ENCODE measurements around the gene ZCCHC14. TPM values are rescaled to one million over a fixed set of nuclear protein-coding genes. Genes with fewer than 3 reads are reported as not detected.
A peak's percentile ranks its signal among the peaks of the same experiment; 100 is the strongest.

Gene ZCCHC14
- total RNA-seq, 2 donors from 2014 or later = 16.5 to 17.7 TPM

DNA sequence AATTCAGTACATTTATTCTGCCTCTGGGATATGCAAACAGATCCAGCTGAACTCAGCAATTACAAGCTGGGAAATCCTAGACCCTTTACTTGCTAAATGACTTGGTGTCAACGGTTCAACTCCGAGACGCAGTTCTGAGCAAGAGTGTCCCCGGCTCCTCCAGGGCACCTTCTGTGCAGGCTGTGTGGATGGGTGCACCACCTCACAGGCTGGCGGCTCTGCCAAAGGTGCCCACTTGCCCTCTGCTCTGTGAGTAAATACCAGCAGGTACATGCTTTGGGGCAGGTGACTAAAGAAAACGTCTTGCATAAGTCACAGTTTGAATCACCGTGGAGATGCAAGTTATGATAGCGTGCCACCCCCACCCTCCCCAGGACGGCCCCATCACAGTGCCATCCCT is 77.4 kb downstream of the ZCCHC14 start:
- peaks cover 3% of the 10 kb centered on the region for H3K36me3 Mint-ChIP-seq (ENCODE audit: low read depth)

GRCh38 chr16:87414251-87414680 is 78.6 kb downstream of the ZCCHC14 start:
- no peaks in the 10 kb centered on the region for H3K4me1 Mint-ChIP-seq
- H3K27me3 Mint-ChIP-seq = no peaks in the 10 kb centered on the region
- H3K36me3 Mint-ChIP-seq (ENCODE audit: low read depth) = peaks cover 3% of the 10 kb centered on the region
- DNase-seq = no peak
- H3K4me3 Mint-ChIP-seq = no peak overlapping the region
- H3K9me3 ChIP-seq (ENCODE audit: control insufficient read depth, low read length, poor library complexity, severe bottlenecking) = no peaks in the 10 kb centered on the region
- no peak for ATAC-seq
- no peak overlapping the region for H3K27ac Mint-ChIP-seq

More for the DNA sequence above, 77.4 kb downstream of the ZCCHC14 start:
- Mint-ChIP-seq H3K27ac (no peak overlapping the region), H3K4me1 (no peaks in the 10 kb centered on the region), H3K4me3 (no peak overlapping the region), H3K27me3 (no peaks in the 10 kb centered on the region)
- DNase-seq (no peak), ATAC-seq (no peak)
- no peaks in the 10 kb centered on the region for H3K9me3 ChIP-seq (ENCODE audit: control insufficient read depth, low read length, poor library complexity, severe bottlenecking)

DNA sequence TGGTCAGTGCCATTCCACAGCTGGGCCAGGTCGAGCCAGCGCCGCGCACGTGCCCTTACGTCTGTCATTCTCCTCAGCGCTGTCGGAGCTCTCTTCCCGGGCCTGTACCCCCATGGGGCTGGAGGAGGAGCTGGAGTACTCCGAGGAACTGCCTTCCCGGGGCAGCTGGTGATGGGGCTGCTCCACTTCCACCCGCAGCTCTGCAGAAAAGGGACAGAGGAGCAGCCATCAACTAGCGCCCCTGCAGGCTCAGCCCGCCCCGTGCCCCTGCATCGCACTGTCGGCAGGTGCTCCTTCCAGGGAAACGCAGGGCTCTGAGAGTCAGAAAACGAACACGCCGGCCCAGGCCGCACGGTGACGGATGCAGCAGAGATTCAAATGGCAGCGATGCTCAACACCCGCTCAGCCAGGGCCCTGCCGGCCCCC is 79.8 kb downstream of the ZCCHC14 start:
- Mint-ChIP-seq H3K36me3 (ENCODE audit: low read depth) (peaks cover 3% of the 10 kb centered on the region), H3K27me3 (no peaks in the 10 kb centered on the region), H3K4me3 (no peak overlapping the region), H3K4me1 (peaks cover 2% of the 10 kb centered on the region), H3K27ac (no peak overlapping the region)
- no peak for ATAC-seq
- DNase-seq = no peak
- H3K9me3 ChIP-seq (ENCODE audit: control insufficient read depth, low read length, poor library complexity, severe bottlenecking) = no peaks in the 10 kb centered on the region

- peaks cover 3% of the 10 kb centered on the region for H3K36me3 Mint-ChIP-seq (ENCODE audit: low read depth)
- H3K4me1 Mint-ChIP-seq = peaks cover 2% of the 10 kb centered on the region
- H3K27me3 Mint-ChIP-seq = no peaks in the 10 kb centered on the region
- no peak overlapping the region for H3K27ac Mint-ChIP-seq
- DNase-seq = no peak
- no peak for ATAC-seq
- H3K4me3 Mint-ChIP-seq = no peak overlapping the region
- no peaks in the 10 kb centered on the region for H3K9me3 ChIP-seq (ENCODE audit: control insufficient read depth, low read length, poor library complexity, severe bottlenecking)
Measured at GRCh38 chr16:87412371-87412995, 80.3 kb downstream of the ZCCHC14 start.

DNA sequence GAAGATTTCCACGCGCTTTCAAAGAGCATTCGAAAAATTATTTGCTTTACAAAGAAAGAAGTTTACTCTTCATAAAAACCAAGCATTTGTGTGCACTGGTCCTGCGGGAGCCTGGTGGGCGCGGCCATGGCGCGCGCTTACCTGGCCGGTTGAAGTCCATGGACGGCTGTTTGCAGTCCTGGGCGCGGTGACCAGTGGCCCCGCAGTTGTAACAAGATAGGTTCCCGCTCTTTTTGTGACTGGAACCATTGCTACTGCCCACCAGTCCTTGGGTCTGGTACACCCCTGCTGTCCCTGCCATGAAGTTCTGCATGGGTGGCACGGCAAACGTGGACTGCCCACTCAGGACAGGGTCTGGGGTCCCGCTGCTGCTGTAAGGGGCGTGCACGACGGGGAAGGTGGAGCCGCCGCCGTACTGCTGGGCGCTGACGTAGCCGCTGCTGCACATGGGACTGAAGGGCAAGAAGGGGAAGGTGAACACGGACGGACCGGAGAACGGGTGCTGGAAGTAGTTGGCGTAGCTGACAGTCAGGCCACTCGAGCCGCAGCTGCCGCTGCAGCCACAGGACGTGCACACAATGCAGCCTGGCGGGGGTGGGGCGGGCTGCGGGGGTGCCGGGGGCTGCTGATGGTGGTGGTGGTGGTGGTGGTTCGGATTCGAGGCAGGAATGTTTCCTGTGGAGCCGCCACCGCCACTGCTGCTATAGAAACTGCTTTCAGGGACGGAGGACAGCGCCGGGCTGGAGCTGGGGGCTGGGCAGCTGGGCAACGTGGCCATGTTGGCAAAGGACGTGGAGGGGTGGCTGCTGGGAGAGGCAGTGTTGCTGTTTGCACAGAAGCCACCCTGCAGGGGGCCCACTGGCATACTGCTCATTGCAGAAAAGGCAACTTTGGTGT is 81.2 kb downstream of the ZCCHC14 start:
- H3K4me3 Mint-ChIP-seq = no peak overlapping the region
- H3K27me3 Mint-ChIP-seq = no peaks in the 10 kb centered on the region
- peaks cover 2% of the 10 kb centered on the region for H3K4me1 Mint-ChIP-seq
- no peak overlapping the region for H3K27ac Mint-ChIP-seq
- peaks cover 3% of the 10 kb centered on the region for H3K36me3 Mint-ChIP-seq (ENCODE audit: low read depth)
- ATAC-seq (no peak), DNase-seq (no peak)
- no peaks in the 10 kb centered on the region for H3K9me3 ChIP-seq (ENCODE audit: control insufficient read depth, low read length, poor library complexity, severe bottlenecking)

DNA sequence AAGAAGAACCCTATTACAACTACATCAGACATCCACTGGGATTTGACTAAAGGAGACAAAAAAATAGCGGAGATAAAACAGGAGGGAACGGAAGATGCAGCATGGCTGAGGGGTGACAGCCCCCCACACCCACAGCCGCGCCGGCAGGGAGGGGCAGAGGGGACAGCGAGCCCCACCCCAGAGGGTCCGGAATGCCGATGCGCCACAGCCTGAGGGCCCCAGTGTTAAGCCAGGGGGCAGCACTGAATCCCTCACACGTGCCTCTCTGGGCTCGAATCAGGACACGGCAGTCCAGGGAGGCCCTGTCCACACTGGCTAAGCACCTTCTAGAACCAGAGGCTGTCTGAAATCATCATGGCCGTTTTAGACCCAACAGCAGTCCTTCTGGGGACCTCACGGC is 81.9 kb downstream of the ZCCHC14 start:
- H3K4me3 Mint-ChIP-seq = no peak overlapping the region
- peaks cover 3% of the 10 kb centered on the region for H3K36me3 Mint-ChIP-seq (ENCODE audit: low read depth)
- peaks cover 2% of the 10 kb centered on the region for H3K4me1 Mint-ChIP-seq
- no peak overlapping the region for H3K27ac Mint-ChIP-seq
- no peaks in the 10 kb centered on the region for H3K9me3 ChIP-seq (ENCODE audit: control insufficient read depth, low read length, poor library complexity, severe bottlenecking)
- ATAC-seq (no peak), DNase-seq (no peak)
- H3K27me3 Mint-ChIP-seq = no peaks in the 10 kb centered on the region

DNA sequence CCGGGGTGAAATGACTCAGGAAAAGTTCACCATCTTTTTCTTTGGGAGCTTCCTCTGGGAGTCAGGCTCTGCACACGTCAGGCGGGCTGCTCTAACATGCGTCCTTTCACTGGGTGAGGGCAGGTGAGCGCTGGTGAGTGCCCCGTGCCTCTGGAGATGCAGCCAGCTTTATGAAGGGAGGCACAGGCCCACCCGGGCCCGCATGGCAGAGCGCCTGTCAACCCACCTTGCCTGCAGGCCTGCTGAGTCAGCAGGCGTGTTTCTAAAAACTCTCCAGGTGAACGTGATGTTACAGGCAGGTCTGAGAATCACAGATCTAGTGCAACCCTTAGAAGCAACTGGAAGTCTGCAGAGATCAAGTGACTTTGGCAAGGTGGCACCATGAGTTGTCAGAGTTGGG is 82.3 kb downstream of the ZCCHC14 start:
- Mint-ChIP-seq H3K4me3 (no peak overlapping the region), H3K36me3 (ENCODE audit: low read depth) (peaks cover 3% of the 10 kb centered on the region), H3K27me3 (no peaks in the 10 kb centered on the region), H3K4me1 (peaks cover 2% of the 10 kb centered on the region), H3K27ac (no peak overlapping the region)
- H3K9me3 ChIP-seq (ENCODE audit: control insufficient read depth, low read length, poor library complexity, severe bottlenecking) = no peaks in the 10 kb centered on the region
- ATAC-seq (no peak), DNase-seq (no peak)

- H3K36me3 Mint-ChIP-seq (ENCODE audit: low read depth) = peaks cover 5% of the 10 kb centered on the region
- H3K27me3 Mint-ChIP-seq = no peaks in the 10 kb centered on the region
- no peak overlapping the region for H3K4me3 Mint-ChIP-seq
- H3K27ac Mint-ChIP-seq = no peak overlapping the region
- no peak for ATAC-seq
- H3K9me3 ChIP-seq (ENCODE audit: control insufficient read depth, low read length, poor library complexity, severe bottlenecking) = no peaks in the 10 kb centered on the region
- no peak for DNase-seq
- peaks cover 4% of the 10 kb centered on the region for H3K4me1 Mint-ChIP-seq
Measured at GRCh38 chr16:87409781-87410180, 83.0 kb downstream of the ZCCHC14 start.

GRCh38 chr16:87409153-87409552 is 83.7 kb downstream of the ZCCHC14 start:
- H3K36me3 Mint-ChIP-seq (ENCODE audit: low read depth) = peaks cover 5% of the 10 kb centered on the region
- H3K27ac Mint-ChIP-seq = peak overlapping the region; percentile 85

GRCh38 chr16:87407511-87408112 is 85.2 kb downstream of the ZCCHC14 start:
- H3K4me3 Mint-ChIP-seq = no peak overlapping the region

More at GRCh38 chr16:87409153-87409552, 83.7 kb downstream of the ZCCHC14 start:
- Mint-ChIP-seq H3K4me3 (no peak overlapping the region), H3K27me3 (no peaks in the 10 kb centered on the region), H3K4me1 (peaks cover 4% of the 10 kb centered on the region)
- DNase-seq (no peak), ATAC-seq (no peak)
- H3K9me3 ChIP-seq (ENCODE audit: control insufficient read depth, low read length, poor library complexity, severe bottlenecking) = no peaks in the 10 kb centered on the region

GRCh38 chr16:87406495-87407088 is 86.2 kb downstream of the ZCCHC14 start:
- H3K4me3 Mint-ChIP-seq = no peak overlapping the region
- peaks cover 2% of the 10 kb centered on the region for H3K36me3 Mint-ChIP-seq (ENCODE audit: low read depth)
- H3K4me1 Mint-ChIP-seq = peaks cover 7% of the 10 kb centered on the region
- DNase-seq (no peak), ATAC-seq (no peak)
- H3K27ac Mint-ChIP-seq = peak overlapping the region; percentile 9
- H3K9me3 ChIP-seq (ENCODE audit: control insufficient read depth, low read length, poor library complexity, severe bottlenecking) = no peaks in the 10 kb centered on the region
- H3K27me3 Mint-ChIP-seq = no peaks in the 10 kb centered on the region

More at GRCh38 chr16:87407511-87408112, 85.2 kb downstream of the ZCCHC14 start:
- Mint-ChIP-seq H3K27ac (peak overlapping the region; percentile 85), H3K36me3 (ENCODE audit: low read depth) (peaks cover 5% of the 10 kb centered on the region), H3K4me1 (peaks cover 7% of the 10 kb centered on the region), H3K27me3 (no peaks in the 10 kb centered on the region)
- no peaks in the 10 kb centered on the region for H3K9me3 ChIP-seq (ENCODE audit: control insufficient read depth, low read length, poor library complexity, severe bottlenecking)
- ATAC-seq (peak; percentile 62), DNase-seq (no peak)

- no peaks in the 10 kb centered on the region for H3K9me3 ChIP-seq (ENCODE audit: control insufficient read depth, low read length, poor library complexity, severe bottlenecking)
- no peak for DNase-seq
- H3K36me3 Mint-ChIP-seq (ENCODE audit: low read depth) = peaks cover 2% of the 10 kb centered on the region
- peaks cover 7% of the 10 kb centered on the region for H3K4me1 Mint-ChIP-seq
- peak overlapping the region; percentile 65 for H3K27ac Mint-ChIP-seq
- H3K27me3 Mint-ChIP-seq = no peaks in the 10 kb centered on the region
- no peak for ATAC-seq
- no peak overlapping the region for H3K4me3 Mint-ChIP-seq
Measured at GRCh38 chr16:87404764-87405625, 87.8 kb downstream of the ZCCHC14 start.

Data from T-helper 17 cell (primary cell).